WTC11 (cell line): ENCODE measurements around the gene ZNF76. TPM values are rescaled to one million over a fixed set of nuclear protein-coding genes. Genes with fewer than 3 reads are reported as not detected.

Experiments used
- ATAC-seq: fragments of 200-7000 bp; cut with Tn5 transposase; 2 replicates; pipeline ENCODE4 v1.10.0; 2021; ENCODE audit warnings: mild to moderate bottlenecking, moderate library complexity
- CTCF ChIA-PET: fragments of 300-600 bp; sonication (Branson Sonifier 250); formaldehyde crosslinking; loops from one replicate; lab custom pipeline; 2021; ENCODE audit warnings: antibody characterized with exemption; lab: Charles Lee
- POLR2A ChIA-PET: fragments of 350-600 bp; sonication (Branson Sonifier 250); formaldehyde crosslinking; loops from one replicate; lab custom pipeline; 2021; ENCODE audit warnings: antibody characterized with exemption; lab: Charles Lee
- DNase-seq: peaks from one replicate; pipeline ENCODE4 v3.0.0; 2021; ENCODE audit warnings: low spot score
- H3K27ac Mint-ChIP-seq: 2 replicates; pipeline ENCODE4 v1.8.0; 2021; ENCODE audit warnings: mixed read lengths
- H3K27me3 Mint-ChIP-seq: 2 replicates; pipeline ENCODE4 v1.8.0; 2021; ENCODE audit warnings: low read depth, mild to moderate bottlenecking, moderate library complexity, mixed read lengths
- H3K36me3 Mint-ChIP-seq: 2 replicates; pipeline ENCODE4 v1.8.0; 2021; ENCODE audit warnings: mixed read lengths
- H3K4me1 Mint-ChIP-seq: 2 replicates; pipeline ENCODE4 v1.8.0; 2022; ENCODE audit warnings: mixed read lengths
- H3K4me3 Mint-ChIP-seq: 2 replicates; pipeline ENCODE4 v1.8.0; 2021; ENCODE audit warnings: mild to moderate bottlenecking, moderate library complexity, mixed read lengths
- H3K9me3 Mint-ChIP-seq: 2 replicates; pipeline ENCODE4 v1.8.0; 2021; ENCODE audit warnings: mixed read lengths
- CREB1 ChIP-seq: sonication (generic); formaldehyde crosslinking; IDR thresholded peaks from 2 replicates; pipeline ENCODE4 v1.8.0; 2023; ENCODE audit warnings: mild to moderate bottlenecking, missing genetic modification reagents
- CREM ChIP-seq: sonication (generic); formaldehyde crosslinking; IDR thresholded peaks from 2 replicates; pipeline ENCODE4 v1.8.1; 2022; ENCODE audit warnings: mild to moderate bottlenecking, missing genetic modification reagents, moderate library complexity
- ELF4 ChIP-seq: sonication (generic); formaldehyde crosslinking; IDR thresholded peaks from 2 replicates; pipeline ENCODE4 v1.8.1; 2022; ENCODE audit warnings: low read depth, mild to moderate bottlenecking, moderate library complexity, missing genetic modification reagents
- EMX1 ChIP-seq: fragments of 250-450 bp; sonication (Bioruptor Pico); IDR thresholded peaks from 2 replicates; pipeline ENCODE4 v1.8.0; 2021; ENCODE audit warnings: mild to moderate bottlenecking
- ESRRA ChIP-seq: sonication (generic); formaldehyde crosslinking; IDR thresholded peaks from 2 replicates; pipeline ENCODE4 v1.8.1; 2022; ENCODE audit warnings: mild to moderate bottlenecking, missing genetic modification reagents, borderline replicate concordance
- FOXJ3 ChIP-seq: sonication (generic); formaldehyde crosslinking; IDR thresholded peaks from 2 replicates; pipeline ENCODE4 v1.9.0; 2021; ENCODE audit warnings: missing genetic modification reagents, mild to moderate bottlenecking, borderline replicate concordance
- NFYB ChIP-seq: sonication (generic); formaldehyde crosslinking; conservative IDR thresholded peaks from 2 replicates; pipeline ENCODE4 v1.8.0; 2022; ENCODE audit warnings: low read depth, missing genetic modification reagents
- ZNF138 ChIP-seq: sonication (generic); formaldehyde crosslinking; conservative IDR thresholded peaks from 2 replicates; pipeline ENCODE4 v1.8.1; 2022; ENCODE audit warnings: mild to moderate bottlenecking, moderate library complexity, missing genetic modification reagents
- ZNF317 ChIP-seq: sonication (generic); formaldehyde crosslinking; IDR thresholded peaks from 2 replicates; pipeline ENCODE4 v1.8.1; 2023; ENCODE audit warnings: low read depth, mild to moderate bottlenecking, moderate library complexity, missing genetic modification reagents, borderline replicate concordance
- ZNF396 ChIP-seq: fragments of 250-450 bp; sonication (Bioruptor Pico); IDR thresholded peaks from 2 replicates; pipeline ENCODE4 v1.8.0; 2021; ENCODE audit warnings: mild to moderate bottlenecking, moderate library complexity, borderline replicate concordance
- ZNF671 ChIP-seq: fragments of 250-450 bp; sonication (Bioruptor Pico); IDR thresholded peaks from 2 replicates; pipeline ENCODE4 v1.8.0; 2021; ENCODE audit warnings: mild to moderate bottlenecking
- total RNA-seq: library from RNA; stranded (reverse); gene quantifications from 3 replicates; pipeline ENCODE4 v1.2.3, GENCODE V29; 2021
- TF ChIP-seq, protein P1 (sequence below): sonication (generic); formaldehyde crosslinking; IDR thresholded peaks from 2 replicates; pipeline ENCODE4 v1.8.0; 2023; ENCODE audit warnings: mild to moderate bottlenecking, missing genetic modification reagents
- TF ChIP-seq, protein P2 (sequence below): sonication (generic); formaldehyde crosslinking; conservative IDR thresholded peaks from 2 replicates; pipeline ENCODE4 v1.8.1; 2022; ENCODE audit warnings: mild to moderate bottlenecking, missing genetic modification reagents
- TF ChIP-seq, protein P3 (sequence below): sonication (generic); formaldehyde crosslinking; IDR thresholded peaks from 2 replicates; pipeline ENCODE4 v1.8.0; 2022; ENCODE audit warnings: missing genetic modification reagents
- TF ChIP-seq, protein P4 (sequence below): fragments of 250-450 bp; sonication (Bioruptor Pico); IDR thresholded peaks from 2 replicates; pipeline ENCODE4 v1.9.0; 2021; ENCODE audit warnings: mild to moderate bottlenecking, borderline replicate concordance
- TF ChIP-seq, protein P5 (sequence below): sonication (generic); formaldehyde crosslinking; IDR thresholded peaks from 2 replicates; pipeline ENCODE4 v1.8.1; 2022; ENCODE audit warnings: low read depth, missing genetic modification reagents, borderline replicate concordance

The ZNF76 gene
- total RNA-seq, 1 experiment from 2014 or later: 25.8 TPM

DNA sequence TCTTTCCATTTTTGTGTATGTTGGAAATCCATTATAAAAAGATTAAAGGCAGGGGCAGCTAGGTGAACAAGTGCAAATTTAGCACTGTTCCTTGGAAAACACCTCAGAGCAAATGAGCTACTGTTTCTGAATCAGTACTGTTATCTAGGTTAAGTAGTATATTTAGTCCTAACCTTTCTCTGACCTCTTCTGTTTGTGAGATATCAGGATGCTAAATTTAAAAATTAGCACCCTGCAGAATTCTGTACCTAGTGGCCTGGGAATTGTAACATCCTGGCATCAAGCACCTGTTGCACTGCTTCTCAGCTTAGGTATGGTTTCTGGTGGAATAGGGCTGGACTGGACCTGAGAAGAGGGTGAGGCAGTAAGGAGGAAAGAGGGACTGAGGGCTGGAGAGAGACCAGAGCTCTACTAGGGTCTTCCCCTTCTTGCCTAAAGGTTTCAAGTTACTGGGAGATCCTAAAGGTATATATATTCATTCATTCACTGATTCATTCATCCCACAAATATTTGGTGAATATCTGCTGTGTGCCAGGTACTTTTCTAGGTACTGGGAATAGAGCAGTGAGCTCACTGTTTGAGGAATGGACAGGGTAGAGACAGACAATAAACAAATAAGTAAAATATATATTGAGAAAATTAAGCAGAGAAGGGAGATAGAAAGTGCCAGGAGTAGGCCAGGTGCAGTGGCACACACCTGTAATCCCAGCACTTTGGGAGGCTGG, 5.2 kb downstream of the ZNF76 start:
- DNase-seq (no peak), ATAC-seq (no peak)
- ChIA-PET POLR2A (no interaction called here), CTCF (interaction anchor here (0.9 kb wide), 1 partner anchor 77 kb away, joined by 3 read pairs; the partner anchor contains the start of gene PPARD)
- H3K9me3 Mint-ChIP-seq: no peaks in the 10 kb centered on the region
- no peak overlapping the region for H3K4me3 Mint-ChIP-seq
- H3K36me3 Mint-ChIP-seq: no peaks in the 10 kb centered on the region
- no peaks in the 10 kb centered on the region for H3K27me3 Mint-ChIP-seq
- no peak overlapping the region for H3K27ac Mint-ChIP-seq
- TF ChIP-seq, protein P1, sequence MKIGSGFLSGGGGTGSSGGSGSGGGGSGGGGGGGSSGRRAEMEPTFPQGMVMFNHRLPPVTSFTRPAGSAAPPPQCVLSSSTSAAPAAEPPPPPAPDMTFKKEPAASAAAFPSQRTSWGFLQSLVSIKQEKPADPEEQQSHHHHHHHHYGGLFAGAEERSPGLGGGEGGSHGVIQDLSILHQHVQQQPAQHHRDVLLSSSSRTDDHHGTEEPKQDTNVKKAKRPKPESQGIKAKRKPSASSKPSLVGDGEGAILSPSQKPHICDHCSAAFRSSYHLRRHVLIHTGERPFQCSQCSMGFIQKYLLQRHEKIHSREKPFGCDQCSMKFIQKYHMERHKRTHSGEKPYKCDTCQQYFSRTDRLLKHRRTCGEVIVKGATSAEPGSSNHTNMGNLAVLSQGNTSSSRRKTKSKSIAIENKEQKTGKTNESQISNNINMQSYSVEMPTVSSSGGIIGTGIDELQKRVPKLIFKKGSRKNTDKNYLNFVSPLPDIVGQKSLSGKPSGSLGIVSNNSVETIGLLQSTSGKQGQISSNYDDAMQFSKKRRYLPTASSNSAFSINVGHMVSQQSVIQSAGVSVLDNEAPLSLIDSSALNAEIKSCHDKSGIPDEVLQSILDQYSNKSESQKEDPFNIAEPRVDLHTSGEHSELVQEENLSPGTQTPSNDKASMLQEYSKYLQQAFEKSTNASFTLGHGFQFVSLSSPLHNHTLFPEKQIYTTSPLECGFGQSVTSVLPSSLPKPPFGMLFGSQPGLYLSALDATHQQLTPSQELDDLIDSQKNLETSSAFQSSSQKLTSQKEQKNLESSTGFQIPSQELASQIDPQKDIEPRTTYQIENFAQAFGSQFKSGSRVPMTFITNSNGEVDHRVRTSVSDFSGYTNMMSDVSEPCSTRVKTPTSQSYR (CRISPR knock-in tag): no peak
- TF ChIP-seq FOXJ3 (CRISPR knock-in tag) (no peak), ZNF138 (CRISPR knock-in tag) (no peak)
- H3K4me1 Mint-ChIP-seq: peaks cover 13% of the 10 kb centered on the region

DNA sequence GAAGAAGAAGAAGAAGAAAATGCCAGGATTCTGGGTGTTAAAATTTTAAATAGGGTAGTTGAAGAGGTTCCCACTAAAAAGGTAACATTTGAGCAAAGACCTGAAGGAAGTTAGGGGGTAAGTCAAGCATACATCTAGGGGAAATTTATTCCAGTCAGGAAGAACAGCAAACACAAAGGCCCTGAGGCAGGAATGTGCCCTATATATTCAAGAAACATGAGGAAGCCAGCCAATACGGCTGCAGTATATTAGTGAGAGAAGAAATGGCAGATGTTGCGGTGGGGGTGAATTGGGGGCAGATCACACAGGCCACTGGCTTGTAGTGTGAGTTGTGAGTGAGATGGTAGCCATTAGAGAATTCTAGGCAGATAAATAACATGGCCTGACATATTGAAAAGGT, 6.0 kb downstream of the ZNF76 start:
- Mint-ChIP-seq H3K36me3 (peaks cover 3% of the 10 kb centered on the region; the same call in 1 of the 2 replicates), H3K4me1 (peaks cover 8% of the 10 kb centered on the region), H3K9me3 (no peaks in the 10 kb centered on the region), H3K27me3 (peaks cover 2% of the 10 kb centered on the region; the same call in 1 of the 2 replicates), H3K27ac (no peak overlapping the region; the same call in 1 of the 2 replicates), H3K4me3 (no peak overlapping the region)
- CTCF ChIA-PET: interaction anchor here (1.0 kb wide), 1 partner anchor 184 kb away, joined by 4 read pairs; no protein-coding TSS in a partner anchor
- TF ChIP-seq, protein P2, sequence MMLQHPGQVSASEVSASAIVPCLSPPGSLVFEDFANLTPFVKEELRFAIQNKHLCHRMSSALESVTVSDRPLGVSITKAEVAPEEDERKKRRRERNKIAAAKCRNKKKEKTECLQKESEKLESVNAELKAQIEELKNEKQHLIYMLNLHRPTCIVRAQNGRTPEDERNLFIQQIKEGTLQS (CRISPR knock-in tag): no peak
- no peak for TF ChIP-seq CREM (CRISPR knock-in tag)
- DNase-seq (no peak), ATAC-seq (no peak)
- POLR2A ChIA-PET: no interaction called here

DNA sequence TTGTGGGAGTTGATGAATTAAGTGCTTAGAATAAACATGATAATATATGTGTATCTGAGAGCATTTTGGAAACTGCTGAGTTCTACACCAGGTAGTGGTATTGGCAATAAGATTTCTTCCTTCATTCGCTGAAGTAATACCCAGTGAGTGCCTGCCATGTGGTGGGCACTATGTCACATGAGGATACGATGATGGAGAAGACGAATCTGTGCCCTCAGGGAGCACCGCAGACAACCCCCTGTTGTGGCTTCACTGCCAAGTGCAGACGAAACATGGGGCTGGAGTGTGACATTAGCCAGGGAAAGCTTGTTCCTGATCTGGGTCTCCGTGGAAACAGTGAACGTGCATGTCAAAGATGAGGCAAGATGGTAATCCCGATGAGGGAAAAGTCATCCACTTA, 7.9 kb downstream of the ZNF76 start:
- Mint-ChIP-seq H3K4me3 (no peak overlapping the region), H3K9me3 (no peaks in the 10 kb centered on the region), H3K4me1 (peaks cover 4% of the 10 kb centered on the region), H3K27ac (no peak overlapping the region; the same call in 1 of the 2 replicates), H3K36me3 (peaks cover 3% of the 10 kb centered on the region; the same call in 1 of the 2 replicates), H3K27me3 (peaks cover 2% of the 10 kb centered on the region; the same call in 1 of the 2 replicates)
- no peak for ATAC-seq
- CTCF ChIA-PET: no interaction called here
- POLR2A ChIA-PET: no interaction called here
- DNase-seq: no peak
- TF ChIP-seq, protein P3, sequence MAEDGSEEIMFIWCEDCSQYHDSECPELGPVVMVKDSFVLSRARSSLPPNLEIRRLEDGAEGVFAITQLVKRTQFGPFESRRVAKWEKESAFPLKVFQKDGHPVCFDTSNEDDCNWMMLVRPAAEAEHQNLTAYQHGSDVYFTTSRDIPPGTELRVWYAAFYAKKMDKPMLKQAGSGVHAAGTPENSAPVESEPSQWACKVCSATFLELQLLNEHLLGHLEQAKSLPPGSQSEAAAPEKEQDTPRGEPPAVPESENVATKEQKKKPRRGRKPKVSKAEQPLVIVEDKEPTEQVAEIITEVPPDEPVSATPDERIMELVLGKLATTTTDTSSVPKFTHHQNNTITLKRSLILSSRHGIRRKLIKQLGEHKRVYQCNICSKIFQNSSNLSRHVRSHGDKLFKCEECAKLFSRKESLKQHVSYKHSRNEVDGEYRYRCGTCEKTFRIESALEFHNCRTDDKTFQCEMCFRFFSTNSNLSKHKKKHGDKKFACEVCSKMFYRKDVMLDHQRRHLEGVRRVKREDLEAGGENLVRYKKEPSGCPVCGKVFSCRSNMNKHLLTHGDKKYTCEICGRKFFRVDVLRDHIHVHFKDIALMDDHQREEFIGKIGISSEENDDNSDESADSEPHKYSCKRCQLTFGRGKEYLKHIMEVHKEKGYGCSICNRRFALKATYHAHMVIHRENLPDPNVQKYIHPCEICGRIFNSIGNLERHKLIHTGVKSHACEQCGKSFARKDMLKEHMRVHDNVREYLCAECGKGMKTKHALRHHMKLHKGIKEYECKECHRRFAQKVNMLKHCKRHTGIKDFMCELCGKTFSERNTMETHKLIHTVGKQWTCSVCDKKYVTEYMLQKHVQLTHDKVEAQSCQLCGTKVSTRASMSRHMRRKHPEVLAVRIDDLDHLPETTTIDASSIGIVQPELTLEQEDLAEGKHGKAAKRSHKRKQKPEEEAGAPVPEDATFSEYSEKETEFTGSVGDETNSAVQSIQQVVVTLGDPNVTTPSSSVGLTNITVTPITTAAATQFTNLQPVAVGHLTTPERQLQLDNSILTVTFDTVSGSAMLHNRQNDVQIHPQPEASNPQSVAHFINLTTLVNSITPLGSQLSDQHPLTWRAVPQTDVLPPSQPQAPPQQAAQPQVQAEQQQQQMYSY: no peak
- TF ChIP-seq ZNF317 (CRISPR knock-in tag): no peak
- no peak for TF ChIP-seq EMX1
- TF ChIP-seq ZNF396 (CRISPR knock-in tag): no peak
- TF ChIP-seq ELF4: no peak
- TF ChIP-seq, protein P4, sequence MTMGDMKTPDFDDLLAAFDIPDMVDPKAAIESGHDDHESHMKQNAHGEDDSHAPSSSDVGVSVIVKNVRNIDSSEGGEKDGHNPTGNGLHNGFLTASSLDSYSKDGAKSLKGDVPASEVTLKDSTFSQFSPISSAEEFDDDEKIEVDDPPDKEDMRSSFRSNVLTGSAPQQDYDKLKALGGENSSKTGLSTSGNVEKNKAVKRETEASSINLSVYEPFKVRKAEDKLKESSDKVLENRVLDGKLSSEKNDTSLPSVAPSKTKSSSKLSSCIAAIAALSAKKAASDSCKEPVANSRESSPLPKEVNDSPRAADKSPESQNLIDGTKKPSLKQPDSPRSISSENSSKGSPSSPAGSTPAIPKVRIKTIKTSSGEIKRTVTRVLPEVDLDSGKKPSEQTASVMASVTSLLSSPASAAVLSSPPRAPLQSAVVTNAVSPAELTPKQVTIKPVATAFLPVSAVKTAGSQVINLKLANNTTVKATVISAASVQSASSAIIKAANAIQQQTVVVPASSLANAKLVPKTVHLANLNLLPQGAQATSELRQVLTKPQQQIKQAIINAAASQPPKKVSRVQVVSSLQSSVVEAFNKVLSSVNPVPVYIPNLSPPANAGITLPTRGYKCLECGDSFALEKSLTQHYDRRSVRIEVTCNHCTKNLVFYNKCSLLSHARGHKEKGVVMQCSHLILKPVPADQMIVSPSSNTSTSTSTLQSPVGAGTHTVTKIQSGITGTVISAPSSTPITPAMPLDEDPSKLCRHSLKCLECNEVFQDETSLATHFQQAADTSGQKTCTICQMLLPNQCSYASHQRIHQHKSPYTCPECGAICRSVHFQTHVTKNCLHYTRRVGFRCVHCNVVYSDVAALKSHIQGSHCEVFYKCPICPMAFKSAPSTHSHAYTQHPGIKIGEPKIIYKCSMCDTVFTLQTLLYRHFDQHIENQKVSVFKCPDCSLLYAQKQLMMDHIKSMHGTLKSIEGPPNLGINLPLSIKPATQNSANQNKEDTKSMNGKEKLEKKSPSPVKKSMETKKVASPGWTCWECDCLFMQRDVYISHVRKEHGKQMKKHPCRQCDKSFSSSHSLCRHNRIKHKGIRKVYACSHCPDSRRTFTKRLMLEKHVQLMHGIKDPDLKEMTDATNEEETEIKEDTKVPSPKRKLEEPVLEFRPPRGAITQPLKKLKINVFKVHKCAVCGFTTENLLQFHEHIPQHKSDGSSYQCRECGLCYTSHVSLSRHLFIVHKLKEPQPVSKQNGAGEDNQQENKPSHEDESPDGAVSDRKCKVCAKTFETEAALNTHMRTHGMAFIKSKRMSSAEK (CRISPR knock-in tag): no peak
- no peak for TF ChIP-seq NFYB (CRISPR knock-in tag)
- no peak for TF ChIP-seq ESRRA (CRISPR knock-in tag)
- TF ChIP-seq CREB1: no peak
- TF ChIP-seq, protein P5, sequence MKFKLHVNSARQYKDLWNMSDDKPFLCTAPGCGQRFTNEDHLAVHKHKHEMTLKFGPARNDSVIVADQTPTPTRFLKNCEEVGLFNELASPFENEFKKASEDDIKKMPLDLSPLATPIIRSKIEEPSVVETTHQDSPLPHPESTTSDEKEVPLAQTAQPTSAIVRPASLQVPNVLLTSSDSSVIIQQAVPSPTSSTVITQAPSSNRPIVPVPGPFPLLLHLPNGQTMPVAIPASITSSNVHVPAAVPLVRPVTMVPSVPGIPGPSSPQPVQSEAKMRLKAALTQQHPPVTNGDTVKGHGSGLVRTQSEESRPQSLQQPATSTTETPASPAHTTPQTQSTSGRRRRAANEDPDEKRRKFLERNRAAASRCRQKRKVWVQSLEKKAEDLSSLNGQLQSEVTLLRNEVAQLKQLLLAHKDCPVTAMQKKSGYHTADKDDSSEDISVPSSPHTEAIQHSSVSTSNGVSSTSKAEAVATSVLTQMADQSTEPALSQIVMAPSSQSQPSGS (CRISPR knock-in tag): no peak
- TF ChIP-seq ZNF671 (CRISPR knock-in tag): no peak
